ENCODE measurements around the gene SNRPE.
A peak's percentile ranks its signal among the peaks of the same experiment; 100 is the strongest.

The SNRPE gene

DNA sequence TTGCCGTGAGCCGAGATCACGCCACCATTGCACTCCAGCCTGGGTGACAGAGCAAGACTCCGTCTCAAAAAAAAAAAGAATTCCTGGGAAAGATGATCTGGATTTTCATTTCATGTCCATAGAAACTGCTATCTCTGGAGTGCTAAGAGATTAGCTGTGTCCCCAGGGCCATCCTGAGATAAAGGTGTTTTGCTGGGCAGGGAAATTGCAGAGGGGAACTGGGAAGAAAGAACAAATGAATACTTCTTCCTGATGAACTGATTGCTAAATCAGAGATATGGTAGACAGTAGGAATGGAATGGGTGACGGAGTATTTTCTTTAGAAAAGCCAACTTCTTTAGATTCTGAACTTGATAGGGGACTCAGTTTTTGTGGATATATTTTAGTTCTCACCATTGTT, 19.2 kb downstream of the SNRPE start:
- DNase-seq (ENCODE audit: low read depth, low spot score) = no peak

DNA sequence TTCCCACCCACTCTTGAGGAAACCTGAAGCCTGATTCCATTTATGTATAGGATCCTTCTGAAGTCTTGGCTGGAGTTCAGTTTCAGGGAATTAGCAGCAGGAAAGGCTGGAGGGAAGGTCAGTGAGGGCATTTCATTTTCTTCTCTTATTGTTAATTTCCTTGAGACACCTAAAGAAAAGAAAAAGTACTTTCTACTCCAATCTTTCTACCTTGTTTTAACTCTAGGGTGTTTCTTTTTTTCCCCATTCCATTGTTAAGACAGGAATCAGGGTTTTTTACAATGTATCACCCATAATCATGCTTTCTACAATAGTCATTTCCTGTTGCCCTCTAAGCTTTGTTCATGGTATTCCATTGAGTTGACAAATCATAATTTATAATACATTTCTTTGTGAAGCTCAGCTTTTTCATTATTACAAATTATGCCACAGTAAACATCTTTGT, 27.4 kb downstream of the SNRPE start:
- peak; percentile 25 for DNase-seq (ENCODE audit: low read depth, low spot score)

GRCh38 chr1:203891950-203892349, 30.6 kb downstream of the SNRPE start:
- DNase-seq (ENCODE audit: low read depth, low spot score) = no peak

- DNase-seq (ENCODE audit: low read depth, low spot score) = no peak
Observed at GRCh38 chr1:203898458-203899352, 37.3 kb downstream of the SNRPE start.

GRCh38 chr1:203899353-203899716, 37.9 kb downstream of the SNRPE start:
- no peak for DNase-seq (ENCODE audit: low read depth, low spot score)

GRCh38 chr1:203899869-203900714, 38.7 kb downstream of the SNRPE start:
- no peak for DNase-seq (ENCODE audit: low read depth, low spot score)

DNA sequence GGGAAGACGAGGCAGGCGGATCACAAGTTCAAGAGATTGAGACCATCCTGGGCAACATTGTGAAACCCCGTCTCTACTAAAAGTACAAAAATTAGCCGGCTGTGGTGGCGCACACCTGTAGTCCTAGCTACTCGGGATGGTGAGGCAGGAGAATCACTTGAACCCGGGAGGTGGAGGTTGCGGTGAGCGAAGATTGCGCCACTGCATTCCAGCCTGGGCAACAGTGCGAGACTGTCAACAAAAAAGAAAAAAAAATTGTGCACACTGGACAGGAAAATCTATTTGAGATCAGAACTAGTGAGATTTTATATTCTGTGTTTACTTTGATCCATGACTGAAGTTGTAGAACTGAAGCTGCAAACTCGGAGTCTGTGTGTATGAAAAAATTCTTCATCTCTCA, 40.2 kb downstream of the SNRPE start:
- DNase-seq (ENCODE audit: low read depth, low spot score) = no peak

DNA sequence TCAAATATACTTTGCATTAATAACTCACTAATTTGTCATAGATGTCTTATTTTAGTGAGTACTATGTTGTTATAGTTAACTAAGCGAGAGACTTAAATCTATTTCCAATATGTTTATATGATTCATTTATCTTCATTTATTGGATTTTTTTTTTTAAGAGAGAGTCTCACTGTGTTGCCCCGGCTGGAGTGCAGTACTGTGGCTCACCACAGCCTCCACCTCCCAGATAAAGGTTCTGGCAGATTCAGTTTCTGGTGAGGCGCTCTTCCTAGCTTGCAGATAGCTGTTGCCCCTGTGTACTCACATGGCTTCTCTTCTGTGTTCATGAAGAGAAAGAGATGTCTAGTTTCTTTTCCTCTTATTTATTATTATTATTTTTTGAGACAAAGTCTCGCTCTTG, 43.9 kb downstream of the SNRPE start:
- DNase-seq (ENCODE audit: low read depth, low spot score) = no peak

DNA sequence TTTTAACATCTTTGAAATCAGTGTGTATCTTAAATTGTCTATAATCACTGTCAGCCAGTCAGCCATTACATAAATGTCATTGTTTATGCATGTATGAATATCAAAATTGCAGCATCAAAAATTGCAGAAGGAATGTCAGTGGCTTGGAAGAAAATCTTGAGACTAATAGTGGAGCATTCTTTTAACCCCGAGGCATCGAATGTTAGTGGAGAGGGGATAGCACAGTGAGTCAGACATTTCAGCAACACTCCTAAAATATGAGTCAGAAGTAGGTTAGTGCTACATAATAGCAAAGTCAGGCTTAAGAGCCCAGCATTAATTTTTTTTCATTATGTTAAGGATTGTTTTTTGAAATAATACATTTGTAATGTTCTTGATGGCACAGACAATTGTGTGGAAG, 45.5 kb downstream of the SNRPE start:
- DNase-seq (ENCODE audit: low read depth, low spot score) = peak; percentile 86

DNA sequence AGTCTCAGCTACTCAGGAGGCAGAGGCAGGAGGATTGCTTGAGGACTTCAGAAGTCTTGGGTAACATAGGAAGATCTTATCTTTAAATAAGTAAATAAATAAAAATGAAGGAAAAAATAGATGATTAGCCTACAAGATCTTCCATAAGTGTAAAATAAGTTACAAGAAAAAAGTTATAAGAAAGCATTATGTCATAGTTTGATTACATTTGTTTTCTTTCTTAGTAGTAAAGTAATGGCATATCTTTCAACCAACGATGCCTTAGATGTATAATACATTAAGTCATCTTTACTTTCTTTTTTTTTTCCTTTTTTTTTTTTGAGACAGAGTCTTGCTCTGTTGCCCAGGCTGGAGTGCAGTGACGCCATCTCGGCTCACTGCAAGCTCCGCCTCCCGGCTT, 46.5 kb downstream of the SNRPE start:
- DNase-seq (ENCODE audit: low read depth, low spot score) = no peak

- DNase-seq (ENCODE audit: low read depth, low spot score) = peak; percentile 77
Observed at GRCh38 chr1:203911806-203912205, 50.4 kb downstream of the SNRPE start.

GRCh38 chr1:203913073-203913521, 51.7 kb downstream of the SNRPE start:
- DNase-seq (ENCODE audit: low read depth, low spot score) = no peak

GRCh38 chr1:203914292-203914691, 52.9 kb downstream of the SNRPE start:
- no peak for DNase-seq (ENCODE audit: low read depth, low spot score)

DNA sequence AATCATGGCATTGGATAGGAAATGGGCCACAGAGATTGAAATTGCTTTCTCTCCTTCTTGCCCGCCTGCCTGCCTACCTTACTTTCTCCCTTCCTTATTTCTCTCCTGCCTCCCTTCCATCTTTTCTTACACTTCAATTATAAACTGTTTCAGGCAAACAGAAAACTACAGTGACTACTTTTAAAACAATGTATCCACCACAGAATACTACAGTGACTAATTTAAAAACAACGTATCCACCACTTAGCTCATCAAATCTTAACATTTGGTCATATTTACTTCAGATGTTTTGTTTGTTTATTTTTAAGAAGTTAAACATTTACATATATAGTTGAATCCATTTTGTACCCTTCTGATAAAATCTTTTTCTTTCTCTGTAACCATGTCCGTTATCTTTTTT, 54.4 kb downstream of the SNRPE start:
- peak; percentile 22 for DNase-seq (ENCODE audit: low read depth, low spot score)

GRCh38 chr1:203916756-203917155, 55.4 kb downstream of the SNRPE start:
- no peak for DNase-seq (ENCODE audit: low read depth, low spot score)

Data from astrocyte of the hippocampus (primary cell).